Nucleus accumbens (tissue), 56 donors: Measurements from ENCODE around the gene UCHL5.
"Not testable (repeated sequence)": the region's sequence is repeated elsewhere in the genome, so short reads cannot be mapped to it uniquely, and the experiment has no call there.

ENCODE experiments used
- DNase-seq, 56 donors: peaks; one replicate each; lab custom pipeline; 2025; lab: John Stamatoyannopoulos, UW

UCHL5 gene

DNA sequence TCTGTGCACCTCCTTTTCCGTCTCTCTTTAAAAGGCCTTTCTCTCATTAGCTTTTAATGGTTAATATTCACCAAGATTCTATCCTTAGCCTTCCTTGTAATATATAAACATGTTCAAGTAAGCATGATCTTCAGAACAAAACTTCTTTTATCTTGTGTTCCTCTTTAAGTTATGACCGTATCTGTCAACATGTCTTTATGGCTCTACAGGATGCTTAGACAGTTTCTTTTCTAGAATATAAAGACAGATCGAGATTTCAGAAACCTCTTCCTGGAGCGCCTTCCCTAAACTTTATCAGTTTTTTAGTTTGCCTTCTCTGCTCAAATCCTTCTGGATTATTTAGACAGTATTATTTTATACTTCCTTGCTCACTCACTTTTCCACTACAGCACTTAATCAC is 7.4 kb upstream of the UCHL5 start:
- DNase-seq, result no peak

DNA sequence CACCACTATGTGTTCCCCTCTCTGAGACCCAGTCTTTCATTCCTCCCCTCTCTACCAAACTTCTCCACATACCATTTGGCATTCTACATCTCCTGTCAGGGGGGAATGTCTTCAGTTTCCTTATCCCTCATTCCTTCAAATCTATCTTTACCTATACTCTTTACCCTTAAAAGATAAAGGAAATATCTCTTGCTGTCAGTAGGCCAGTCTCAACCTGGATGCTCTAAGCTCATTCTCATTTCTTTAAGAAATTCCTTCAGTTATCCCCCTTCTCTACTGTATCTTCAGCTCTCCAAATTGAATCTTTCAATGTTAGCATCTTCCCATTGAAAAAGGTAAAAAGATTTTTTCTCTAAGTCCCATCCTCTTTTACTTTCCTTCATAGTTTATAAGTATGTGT is 6.8 kb upstream of the UCHL5 start:
- DNase-seq, result no peak

DNA sequence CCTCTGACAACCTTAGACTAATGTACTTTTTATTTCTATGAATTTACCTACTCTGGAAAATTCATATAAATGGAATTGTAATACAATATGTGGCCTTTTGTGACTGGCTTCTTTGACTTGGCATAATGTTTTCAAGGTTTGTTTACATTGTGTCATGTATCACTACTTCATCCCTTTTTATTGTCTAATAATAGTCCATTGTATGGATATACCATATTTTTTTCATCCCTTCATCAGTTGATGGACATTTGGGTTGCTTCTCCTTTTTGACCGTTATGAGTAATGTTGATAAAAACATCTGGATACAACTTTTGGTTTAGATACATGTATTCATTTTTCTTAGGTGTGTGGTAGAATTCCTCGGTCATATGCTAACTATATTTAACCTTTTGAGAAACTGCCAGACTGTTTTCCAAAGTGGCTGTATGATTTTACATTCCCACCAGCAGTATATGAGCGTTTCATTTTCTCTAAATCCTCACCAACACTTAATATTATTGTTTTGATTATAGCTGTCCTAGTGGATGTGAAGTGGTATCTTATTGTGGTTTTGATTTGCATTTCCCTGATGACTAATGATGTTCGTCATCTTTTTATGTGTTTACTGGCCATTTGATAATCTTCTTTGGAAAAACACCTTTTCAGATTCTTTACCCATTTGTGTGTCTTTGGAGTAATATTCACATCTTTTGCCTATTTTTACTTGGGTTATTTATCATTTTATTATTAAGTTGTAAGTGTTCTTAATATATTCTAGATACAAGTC is 3.7 kb upstream of the UCHL5 start:
- no peak for DNase-seq

DNA sequence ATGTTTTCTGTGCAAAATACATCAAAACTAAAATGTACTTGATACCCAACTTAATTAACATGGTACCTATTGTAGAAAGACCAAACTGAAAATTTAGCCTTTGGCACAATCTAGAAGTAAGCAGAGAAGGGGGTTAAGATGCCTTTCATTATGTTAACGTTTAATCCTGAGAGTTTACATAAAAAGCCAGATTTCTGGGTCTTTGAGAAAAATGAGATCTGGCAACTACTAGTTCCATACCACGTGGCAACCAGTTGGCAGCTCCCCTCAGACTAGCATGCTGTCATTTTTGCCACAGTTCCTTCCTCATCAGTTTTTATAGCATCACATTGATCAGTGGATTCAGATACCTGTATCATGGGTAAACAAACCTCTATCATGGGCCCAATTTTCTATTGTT is 1.8 kb upstream of the UCHL5 start:
- DNase-seq, result no peak

DNA sequence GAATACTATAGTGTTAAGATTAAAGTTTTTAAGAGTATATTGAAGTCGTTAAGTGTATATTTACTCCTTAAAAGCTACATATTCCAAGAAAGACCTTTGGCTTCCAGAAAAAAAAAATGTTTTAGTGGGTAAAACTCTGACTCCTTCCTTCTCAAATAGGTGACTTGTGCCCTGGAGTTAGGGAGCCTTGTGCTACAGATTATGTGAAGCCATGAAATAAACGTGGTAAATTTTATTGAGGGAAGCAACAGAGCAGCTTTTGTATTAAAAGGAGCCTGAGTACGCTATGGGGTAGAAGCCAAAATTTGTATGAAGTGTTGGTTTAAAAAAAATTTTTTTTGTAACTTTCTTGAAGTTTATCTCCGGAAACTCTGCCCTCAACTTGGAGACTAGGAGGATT is 1.2 kb upstream of the UCHL5 start:
- DNase-seq, result no peak

DNA sequence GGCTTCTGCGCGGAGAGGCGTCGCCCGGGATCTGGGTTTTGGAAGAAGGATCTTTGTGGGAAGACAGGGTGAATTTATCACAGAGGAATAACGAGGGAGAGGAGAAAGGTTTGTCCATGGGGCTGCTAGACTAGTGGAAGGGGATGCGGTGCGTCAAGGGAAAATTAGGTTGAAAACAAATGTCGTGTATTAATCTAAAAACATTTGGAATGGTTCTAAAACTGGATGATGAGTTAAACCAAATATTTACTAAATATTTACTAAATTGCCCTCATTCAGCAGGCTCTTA is 899 bp upstream of the UCHL5 start:
- no peak for DNase-seq

DNA sequence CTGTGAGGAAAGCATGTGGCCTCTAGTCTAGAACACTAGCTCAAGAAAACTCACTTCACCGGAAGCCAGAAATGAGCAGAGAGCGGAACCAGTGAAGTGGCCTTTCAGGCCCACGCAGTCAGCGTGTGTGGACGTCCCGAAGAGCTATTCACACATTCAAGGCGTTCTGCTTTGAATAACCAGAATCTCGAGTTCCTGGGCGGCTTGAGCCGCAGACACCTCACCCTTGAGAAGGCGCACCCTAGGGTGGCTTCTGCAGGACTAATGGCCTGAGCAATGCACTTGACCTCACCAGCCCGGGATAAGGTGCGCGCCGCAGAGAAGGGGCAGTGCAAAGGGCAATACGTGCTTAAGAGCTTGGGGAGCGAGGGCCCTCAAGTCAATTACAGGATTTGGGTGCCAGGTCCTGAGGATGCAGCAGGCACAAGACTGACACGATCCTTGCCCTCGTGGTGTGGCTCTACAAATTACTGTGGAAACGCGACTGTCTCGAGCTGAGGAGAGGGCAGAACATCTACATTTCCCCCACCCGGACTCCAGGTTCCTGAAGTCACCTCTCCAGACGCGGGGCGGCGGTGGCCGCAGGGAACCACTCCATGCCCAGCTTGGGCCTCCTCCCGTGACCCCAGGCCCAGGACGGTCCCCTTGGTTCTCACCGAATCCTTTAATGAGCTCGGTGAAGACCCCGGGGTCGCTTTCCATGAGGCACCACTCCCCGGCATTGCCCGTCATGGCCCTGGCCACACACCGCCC is 455 bp downstream of the UCHL5 start:
- peak in 14 of 56 donors; percentile 5 to 62 (median 32) for DNase-seq

DNA sequence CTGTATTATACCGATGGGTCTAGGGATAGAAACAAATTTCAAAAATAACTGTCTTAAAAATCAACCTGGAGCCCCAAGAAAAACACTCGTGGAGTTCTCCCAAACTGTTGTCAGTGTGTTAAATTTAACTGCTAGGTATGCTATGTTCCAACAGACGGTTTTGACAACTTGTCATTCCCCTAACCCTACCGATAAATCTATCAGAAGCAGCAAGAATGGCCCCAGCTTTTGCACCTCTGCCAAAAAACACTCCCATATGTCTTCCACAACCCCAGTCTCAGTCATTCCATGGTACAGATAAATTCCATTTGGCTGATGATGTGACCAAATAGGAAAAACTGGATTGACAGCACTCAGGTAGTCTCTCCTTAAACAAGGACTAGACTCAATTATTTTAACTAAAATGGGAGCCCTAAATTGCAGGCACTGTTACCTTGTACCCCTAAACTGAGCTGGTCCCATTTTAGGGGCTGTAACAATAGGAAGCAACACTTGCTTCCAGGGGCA is 4.9 kb downstream of the UCHL5 start:
- no peak for DNase-seq

DNA sequence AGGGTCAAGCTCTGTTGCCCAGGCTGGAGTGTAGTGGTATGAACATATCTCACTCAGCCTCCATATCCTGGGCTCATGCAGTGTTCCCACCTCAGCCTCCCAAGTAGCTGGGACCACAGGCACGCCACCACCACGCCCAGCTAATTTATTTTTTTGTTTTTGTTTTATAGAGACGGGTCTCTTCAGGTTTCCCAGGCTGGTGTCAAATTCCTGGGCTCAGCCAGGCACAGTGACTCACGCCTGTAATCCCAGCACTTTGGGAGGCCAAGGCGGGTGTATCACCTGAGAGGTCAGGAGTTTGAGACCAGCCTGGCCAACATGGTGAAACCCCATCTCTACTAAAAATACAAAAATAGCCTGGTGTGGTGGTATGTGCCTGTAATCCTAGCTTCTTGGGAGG is 10.2 kb downstream of the UCHL5 start:
- not testable (repeated sequence) for DNase-seq

DNA sequence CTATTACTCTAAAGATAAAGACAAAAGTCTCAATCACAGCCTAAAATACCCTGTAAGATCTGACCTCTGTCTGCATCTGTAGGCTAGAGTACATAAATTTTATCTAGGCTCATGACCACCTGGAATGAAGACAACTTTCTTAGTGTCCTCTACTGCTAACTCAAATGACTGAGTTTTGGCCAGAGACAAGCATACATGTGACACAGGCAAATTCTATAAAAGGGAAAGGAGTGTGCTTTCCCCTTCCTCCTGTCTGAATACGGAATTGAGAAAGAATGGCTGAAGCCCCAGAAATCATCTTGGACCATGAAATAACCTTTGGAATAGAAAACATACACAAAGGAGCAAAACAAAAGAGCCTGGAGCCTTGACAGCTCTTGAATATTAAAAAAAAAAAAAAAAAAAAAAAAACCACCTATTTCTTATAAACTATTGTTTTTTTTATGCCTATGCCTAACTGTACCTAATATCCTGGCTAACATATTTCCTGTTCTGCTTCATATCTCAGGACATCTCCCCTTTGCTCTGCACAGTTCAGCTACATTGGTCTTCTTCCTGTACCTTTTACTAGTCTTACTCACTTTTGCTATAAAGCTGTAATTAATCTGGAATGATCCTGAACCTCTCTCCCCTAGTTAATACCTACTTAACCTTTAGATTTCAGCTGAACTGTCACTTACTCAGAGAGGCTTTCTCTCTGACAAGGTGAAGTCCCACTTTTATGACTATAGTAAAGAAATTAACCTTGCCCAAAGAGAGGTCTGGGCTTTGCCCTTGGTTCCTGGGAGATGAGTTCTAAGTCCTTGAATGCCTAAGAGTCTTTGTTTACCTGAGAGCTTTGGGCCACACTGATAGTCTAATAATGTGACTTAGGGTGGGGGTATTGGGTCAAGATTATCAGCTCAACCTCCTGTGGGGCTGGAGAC is 16.1 kb downstream of the UCHL5 start:
- no peak for DNase-seq

DNA sequence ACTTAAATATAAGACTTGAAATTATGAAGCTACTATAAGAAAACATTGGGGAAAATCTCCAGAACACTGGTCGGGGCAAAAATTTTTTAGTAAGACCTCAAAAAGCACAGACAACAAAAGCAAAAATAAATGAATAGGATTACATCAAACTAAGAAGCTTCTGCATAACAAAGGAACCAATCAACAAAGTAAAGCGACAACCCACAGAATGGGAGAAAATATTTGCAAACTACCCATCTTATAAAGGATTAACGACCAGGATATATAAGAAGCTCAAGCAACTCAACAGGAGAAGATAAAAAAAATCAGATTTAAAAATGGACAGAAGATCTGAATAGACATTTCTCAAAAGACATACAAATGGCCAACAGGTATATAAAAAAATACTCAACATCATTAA is 19.1 kb downstream of the UCHL5 start:
- DNase-seq, result no peak

DNA sequence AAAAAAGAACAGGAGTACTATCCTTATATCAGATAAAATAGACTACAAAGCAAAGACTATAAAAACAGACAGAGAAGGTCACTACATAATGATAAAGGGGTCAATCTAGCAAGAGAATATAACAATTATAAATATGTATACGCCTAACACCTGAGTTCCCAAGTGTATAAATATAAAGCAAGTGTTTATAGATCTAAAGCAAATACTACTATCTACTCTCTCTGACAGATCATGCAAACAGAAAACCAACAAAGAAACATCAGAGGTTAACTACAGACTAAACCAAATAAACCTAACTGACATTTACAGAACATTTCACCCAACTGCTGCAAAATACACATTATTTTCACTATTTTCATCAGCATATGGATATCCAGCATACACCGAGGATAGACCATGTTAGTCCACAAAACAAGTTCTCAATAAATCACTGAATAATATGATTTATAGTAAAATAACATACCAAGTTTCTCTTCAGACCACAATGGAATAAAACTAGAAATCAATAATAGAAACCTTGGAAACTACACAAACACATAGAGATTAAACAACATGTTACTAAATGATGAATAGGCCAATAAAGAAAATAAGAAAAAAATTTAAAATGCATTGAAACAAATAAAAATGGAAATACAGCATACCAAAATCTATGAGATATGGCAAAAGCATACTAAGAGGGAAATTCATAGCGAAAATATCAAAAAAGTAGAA is 22.7 kb downstream of the UCHL5 start:
- DNase-seq, result no peak

DNA sequence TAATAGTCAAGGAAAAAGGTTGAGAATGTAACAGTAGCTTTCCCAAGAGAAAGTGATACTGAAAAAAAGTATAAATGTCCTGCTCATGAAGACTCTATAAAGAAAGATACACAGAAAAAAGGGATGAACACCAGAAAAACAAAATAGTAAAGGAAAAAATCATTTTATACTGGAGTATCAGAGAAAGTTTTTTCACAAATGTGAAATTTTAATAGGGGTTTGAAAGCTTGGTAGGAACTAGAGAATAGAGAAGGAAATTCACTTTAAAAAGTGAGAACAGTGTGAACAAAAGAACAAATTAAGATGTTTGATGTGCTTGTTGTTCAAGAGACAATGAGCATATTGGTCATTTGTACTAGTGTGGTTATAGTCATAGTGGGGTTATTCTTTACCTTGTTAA is 25.6 kb downstream of the UCHL5 start:
- DNase-seq, result no peak

DNA sequence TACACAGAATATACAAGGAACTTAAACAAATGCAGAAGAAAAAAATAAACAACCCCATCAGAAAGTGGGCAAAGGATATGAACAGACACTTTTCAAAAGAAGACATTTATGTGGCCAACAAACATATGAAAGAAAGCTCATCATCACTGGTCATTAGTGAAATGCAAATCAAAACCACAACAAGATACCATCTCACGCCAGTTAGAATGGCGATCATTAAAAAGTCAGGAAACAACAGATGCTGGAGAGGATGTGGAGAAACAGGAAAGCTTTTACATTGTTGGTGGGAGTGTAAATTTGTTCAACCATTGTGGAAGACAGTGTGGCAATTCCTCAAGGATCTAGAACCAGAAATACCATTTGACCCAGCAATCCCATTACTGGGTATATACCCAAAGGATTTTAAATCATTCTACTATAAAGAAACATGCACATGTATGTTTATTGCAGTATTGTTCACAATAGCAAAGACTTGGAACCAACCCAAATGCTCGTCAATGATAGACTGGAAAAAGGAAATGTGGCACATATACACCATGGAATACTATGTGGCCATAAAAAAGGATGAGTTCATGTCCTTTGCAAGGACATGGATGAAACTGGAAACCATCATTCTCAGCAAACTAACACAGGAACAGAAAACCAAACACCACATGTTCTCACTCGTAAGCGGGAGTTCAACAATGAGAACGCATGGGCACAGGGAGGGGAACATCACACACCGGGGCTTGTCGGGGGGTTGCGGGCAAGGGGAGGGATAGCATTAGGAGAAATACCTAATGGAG is 26.3 kb downstream of the UCHL5 start:
- DNase-seq, result not testable (repeated sequence)

DNA sequence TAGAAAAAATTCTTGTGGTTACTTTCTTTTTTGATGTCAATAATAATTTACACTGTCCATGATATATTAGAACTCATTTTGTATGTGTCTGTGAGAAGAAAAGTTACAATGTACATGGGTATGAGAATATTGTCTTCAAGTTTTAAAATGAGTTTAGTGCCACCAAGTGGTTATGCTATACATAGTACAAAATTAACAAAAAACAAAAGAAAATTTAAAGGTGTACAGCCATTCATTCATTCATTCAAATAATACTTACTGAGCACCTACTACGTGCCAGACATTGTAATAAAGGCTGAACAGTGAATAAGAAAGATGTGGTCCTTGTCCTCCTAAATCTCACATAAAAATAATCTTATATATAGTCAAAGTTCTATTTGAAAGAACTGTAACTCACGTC is 27.7 kb downstream of the UCHL5 start:
- DNase-seq, result no peak

DNA sequence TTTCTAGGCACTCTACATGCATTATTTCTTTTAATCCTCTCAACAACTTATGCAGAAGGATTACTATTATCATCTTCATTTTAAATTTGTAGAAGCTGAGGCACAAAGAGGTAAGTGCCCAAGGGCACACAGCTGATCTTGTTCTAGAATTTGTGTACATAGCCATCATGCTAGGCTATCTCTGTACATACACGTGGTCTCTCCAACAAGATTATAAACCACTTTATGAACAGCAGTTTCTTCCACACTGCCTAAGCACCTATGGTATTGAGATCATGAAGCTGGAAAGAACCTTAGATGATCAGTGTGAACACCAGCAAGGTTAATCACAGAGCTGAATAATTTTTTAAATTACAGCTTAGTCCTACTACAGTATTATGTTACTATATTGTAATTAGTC is 28.9 kb downstream of the UCHL5 start:
- no peak for DNase-seq

DNA sequence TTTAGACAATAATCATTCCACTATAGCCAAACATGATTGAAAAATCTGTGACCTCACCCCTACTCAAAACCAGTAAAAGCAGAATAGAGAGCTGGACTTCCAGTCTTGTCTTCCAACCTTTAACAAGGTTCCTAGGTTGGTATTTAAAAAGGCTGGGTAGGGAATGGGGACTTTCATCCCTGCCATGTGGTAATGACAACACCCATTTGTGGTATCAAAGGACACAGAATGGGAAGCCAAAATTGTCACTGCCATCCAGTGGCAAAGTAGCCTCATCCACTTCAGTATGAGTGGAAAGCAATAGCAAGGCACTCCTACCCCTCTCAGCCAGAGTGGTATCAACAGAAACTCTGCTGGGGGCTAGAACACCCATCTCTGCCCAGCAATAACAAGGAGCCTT is 33.9 kb downstream of the UCHL5 start:
- no peak for DNase-seq

DNA sequence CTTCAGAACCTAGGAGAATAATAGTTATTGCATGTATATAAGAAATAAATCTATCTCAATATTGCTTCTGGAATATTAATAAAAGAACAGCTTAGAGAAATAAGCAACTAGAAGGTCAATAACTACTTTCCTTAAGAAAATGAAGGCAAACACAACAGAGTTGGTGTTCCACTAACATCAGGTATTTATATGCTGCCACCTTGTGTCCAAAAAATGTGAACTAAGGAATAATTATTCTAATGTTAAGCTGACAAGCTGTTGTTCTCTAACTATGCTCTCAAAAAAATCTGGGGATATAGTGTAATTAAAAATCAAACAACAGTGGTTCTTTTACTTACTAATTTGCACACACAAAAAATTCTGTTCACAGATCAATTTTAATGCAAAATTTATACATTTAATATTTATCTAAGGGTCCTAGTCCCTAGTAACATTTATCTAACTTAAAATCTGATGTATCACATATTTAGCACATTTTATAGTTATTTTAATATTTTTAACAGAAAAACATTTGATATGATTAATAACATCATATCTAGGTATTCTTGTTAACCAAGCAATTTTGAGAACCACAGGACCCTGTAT is 39.6 kb downstream of the UCHL5 start:
- DNase-seq, result no peak

DNA sequence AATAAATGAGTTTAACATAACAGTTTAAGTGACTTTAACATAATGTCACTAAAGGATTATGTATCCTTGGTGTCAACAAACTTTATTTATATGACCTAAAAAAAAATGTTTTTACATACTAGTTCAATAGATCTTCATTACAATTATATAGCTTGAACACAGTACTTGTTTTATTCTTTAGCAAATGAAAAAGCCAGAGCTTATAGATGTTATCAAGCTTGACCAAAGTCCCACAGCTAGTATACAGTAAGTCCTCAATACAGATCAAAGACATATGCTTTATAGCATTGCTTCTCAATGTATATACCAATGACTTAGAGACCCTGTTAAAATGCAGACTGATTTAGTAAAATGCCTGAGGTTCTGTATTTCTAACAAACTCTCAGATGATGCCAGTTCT is 42.4 kb downstream of the UCHL5 start:
- no peak for DNase-seq
